K562 (cell line): ENCODE results near the gene GOT1. TPM values are rescaled to one million over a fixed set of nuclear protein-coding genes. Genes with fewer than 3 reads are reported as not detected.

Experiments
- ATAC-seq: fragments of 200-7000 bp; cut with Tn5 transposase; 3 replicates; pipeline ENCODE4 v1.9.1; 2020; ENCODE audit warnings: moderate library complexity
- BruUV-seq: library from RNA; stranded (reverse); fragments of 400-500 nt; replicated peaks from 2 replicates; lab custom pipeline; 2021; lab: Mats Ljungman, UMichigan
- CTCF ChIA-PET: fragments of 300-600 bp; formaldehyde crosslinking; extraction: SDS; loops from one replicate; lab custom pipeline; 2021; ENCODE audit warnings: low intra/inter-chr PET ratio; lab: Yijun Ruan, JAX
- POLR2A ChIA-PET: fragments of 300-600, 350-650 bp; sonication (Branson Sonifier 250); formaldehyde crosslinking; extraction: SDS; loops from one replicate; lab custom pipeline; 2021; ENCODE audit warnings: antibody characterized with exemption, inconsistent platforms; lab: Yijun Ruan, JAX
- DNase-seq, 4 experiments: peaks; one replicate each; pipeline versions ENCODE4 v3.0.0 to v3.0.0-alpha.2; 2011 to 2018; ENCODE audit warnings: low spot score in 3 of 4, mixed read lengths in 3 of 4; ENCODE audit errors: extremely low read depth in 1 of 4
- FAIRE-seq: peaks from 2 replicates; lab custom pipeline; 2011; peaks lifted over from hg19 to GRCh38; lab: Jason Lieb, UNC
- H2AFZ ChIP-seq: 2 replicates; pipeline ENCODE4 v1.6.0; 2011; ENCODE audit warnings: low read depth, low read length, control low read depth, inconsistent platforms
- H3K27ac ChIP-seq: fragments of 200-600 bp; 3 replicates; pipeline ENCODE4 v1.8.0; 2011; ENCODE audit warnings: low read depth, mild to moderate bottlenecking, control low read depth, inconsistent platforms, low read length, moderate library complexity, mixed read lengths; ENCODE audit errors: extremely low read depth
- H3K27me3 ChIP-seq, 2 experiments: fragments of 300-600 bp in 1 of 2; 2 replicates in 1 of 2; 3 replicates in 1 of 2; pipeline versions ENCODE4 v1.6.0 to v1.8.0; 2011; ENCODE audit warnings: inconsistent platforms in 2 of 2, low read length in 2 of 2, mild to moderate bottlenecking in 1 of 2, mixed read lengths in 1 of 2, moderate library complexity in 1 of 2; ENCODE audit not compliant: control insufficient read depth in 2 of 2, insufficient read depth in 2 of 2
- H3K36me3 ChIP-seq: fragments of 300-600 bp; 3 replicates; pipeline ENCODE4 v1.8.0; 2011; ENCODE audit warnings: mild to moderate bottlenecking, low read length, inconsistent platforms; ENCODE audit not compliant: control insufficient read depth, insufficient read depth
- H3K4me1 ChIP-seq, 2 experiments: fragments of 200-600 bp in 1 of 2; replicated peaks in 1 of 2; 2 replicates in 1 of 2; 3 replicates in 1 of 2; pipeline versions ENCODE4 v1.5.1 to v1.8.0; 2011; ENCODE audit warnings: inconsistent platforms in 2 of 2, low read length in 2 of 2, mild to moderate bottlenecking in 1 of 2, mixed read lengths in 1 of 2, moderate library complexity in 1 of 2; ENCODE audit not compliant: control insufficient read depth in 2 of 2, insufficient read depth in 2 of 2
- H3K4me2 ChIP-seq: 2 replicates; pipeline ENCODE4 v1.6.1; 2011; ENCODE audit warnings: low read length, control low read depth, inconsistent platforms, mixed read lengths; ENCODE audit not compliant: insufficient read depth
- H3K4me3 ChIP-seq: fragments of 200-600 bp; sonication (generic), shearing (Covaris generic); 2 replicates; pipeline ENCODE4 v1.5.1; 2016; ENCODE audit warnings: control low read depth, inconsistent platforms
- H3K79me2 ChIP-seq: fragments of 200-600 bp; 3 replicates; pipeline ENCODE4 v1.8.0; 2011; ENCODE audit warnings: low read length, inconsistent platforms; ENCODE audit not compliant: control insufficient read depth, insufficient read depth
- H3K9ac ChIP-seq, 2 experiments: 2 replicates each; pipeline versions ENCODE4 v1.6.0 to v1.6.1; 2011; ENCODE audit warnings: low read depth in 2 of 2, low read length in 2 of 2, control low read depth in 1 of 2, inconsistent platforms in 1 of 2, mild to moderate bottlenecking in 1 of 2, mixed read lengths in 1 of 2; ENCODE audit not compliant: insufficient read depth in 1 of 2
- H3K9me1 ChIP-seq: one replicate; pipeline ENCODE4 v1.6.0; 2011; ENCODE audit warnings: inconsistent platforms, mild to moderate bottlenecking, low read length, moderate library complexity; ENCODE audit not compliant: control insufficient read depth, insufficient read depth
- H3K9me3 ChIP-seq: replicated peaks from 2 replicates; pipeline ENCODE4 v1.5.1; 2011; ENCODE audit warnings: low read depth, low read length, inconsistent platforms; ENCODE audit not compliant: control insufficient read depth, insufficient read depth
- H4K20me1 ChIP-seq: replicated peaks from 2 replicates; pipeline ENCODE4 v1.6.1; 2011; ENCODE audit warnings: low read length, inconsistent platforms, mixed read lengths; ENCODE audit not compliant: control insufficient read depth, insufficient read depth
- HNRNPK ChIP-seq: fragments of 200-400 bp; formaldehyde crosslinking; IDR thresholded peaks from one replicate; pipeline ENCODE4 v1.6.1; 2018; ENCODE audit warnings: mild to moderate bottlenecking, low read depth, low read length; ENCODE audit not compliant: poor library complexity, severe bottlenecking
- NFATC3 ChIP-seq: fragments of 450-650 bp; IDR thresholded peaks from 2 replicates; pipeline ENCODE4 v1.6.1; 2017; ENCODE audit warnings: mild to moderate bottlenecking
- POLR2G ChIP-seq: fragments of 200-400 bp; formaldehyde crosslinking; IDR thresholded peaks from 2 replicates; pipeline ENCODE4 v1.6.1; 2017; ENCODE audit warnings: low read depth, mild to moderate bottlenecking, antibody characterized with exemption, low read length, moderate library complexity
- ZNF584 ChIP-seq: fragments of 200-800 bp; sonication (Bioruptor generic); IDR thresholded peaks from 2 replicates; pipeline ENCODE4 v1.6.1; 2016; ENCODE audit warnings: low read depth, mild to moderate bottlenecking, missing genetic modification characterization, missing compliant biosample characterization
- ZZZ3 ChIP-seq: fragments of 450-650 bp; IDR thresholded peaks from 2 replicates; pipeline ENCODE4 v1.6.1; 2016; ENCODE audit warnings: antibody characterized with exemption, mild to moderate bottlenecking, moderate library complexity
- WGBS: fragments of 100-300 bp; shearing (Covaris generic); methylation state at CpG from one replicate; pipeline ENCODE4 v1.1.6; 2016; ENCODE audit warnings: low coverage, mixed read lengths; ENCODE audit not compliant: insufficient coverage; ENCODE audit errors: missing lambda C conversion rate; 5-methylcytosine and 5-hydroxymethylcytosine counted together
- in situ Hi-C: fragments of 300-500 bp; cut with MboI; formaldehyde crosslinking; loops from 4 replicates; pipeline ENCODE4 v1.15.0; 2018; ENCODE audit warnings: inconsistent platforms, mixed read lengths
- intact Hi-C: fragments of 100-400 bp; cut with micrococcal nuclease; formaldehyde crosslinking; loops from 2 replicates; pipeline ENCODE4 v1.14.2; 2022
- polyA plus RNA-seq, 8 experiments: library from polyadenylated mRNA; depleted of rRNA in 4 of 8; stranded (reverse) in 5 of 8; unstranded in 3 of 8; fragments of >200 nt; fragmentation: Nextera tagmentation in 2 of 8; fragmentation: Illumina TruSeq in 1 of 8; extraction: Ambion mirVana in 2 of 8; extraction: Trizol in 1 of 8; gene quantifications; 2 replicates each; pipeline versions ENCODE4 v1.2.1 to v1.2.3, GENCODE V29; 2011 to 2014; ENCODE audit warnings: inconsistent platforms in 1 of 8, missing spikeins in 1 of 8
- total RNA-seq, 7 experiments: library from RNA; depleted of rRNA in 6 of 7; stranded (reverse); fragments of >200 nt in 6 of 7; fragmentation: Illumina TruSeq in 2 of 7; extraction: Trizol in 2 of 7; gene quantifications; 2 replicates each; pipeline versions ENCODE4 v1.2.1 to v1.2.3, GENCODE V29; 2011 to 2021; ENCODE audit warnings: low replicate concordance in 1 of 7

Gene GOT1
- total and polyA plus RNA-seq, 9 of the 15 experiments (the other 6 are each of a cell fraction or from before 2014, with no cell fraction given): 55.7 to 166 (median 75.4) TPM

DNA sequence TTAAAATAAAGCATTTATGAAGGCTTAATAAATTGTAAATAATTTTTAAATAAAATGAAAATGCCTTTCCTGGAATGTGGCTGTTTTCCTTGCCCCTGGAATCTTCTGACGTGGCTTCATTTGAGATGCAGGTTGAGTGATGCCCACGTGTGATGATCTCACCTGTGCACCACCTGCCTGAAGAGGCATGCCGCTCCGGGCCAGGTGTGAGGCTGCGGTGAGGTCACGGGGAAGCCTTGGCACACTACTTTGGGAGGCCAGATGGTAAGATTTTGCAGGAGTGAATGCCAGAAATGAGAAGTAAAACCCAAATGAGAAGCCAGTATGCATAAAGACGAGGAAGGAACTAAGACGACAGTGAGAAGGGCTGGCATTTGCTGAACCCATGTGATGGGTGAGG lies 36.2 kb downstream of the GOT1 start:
- Histone ChIP-seq H3K27ac (no peak overlapping the region), H3K4me3 (no peak overlapping the region), H3K79me2 (no peaks in the 10 kb centered on the region), H3K9ac (no peak overlapping the region), H2AFZ (no peak overlapping the region), H3K4me1 (no peaks in the 10 kb centered on the region; a peak in 2 of 5 replicates), H3K36me3 (peaks cover 37% of the 10 kb centered on the region; the same call in 2 of the 3 replicates), H3K9me1 (no peaks in the 10 kb centered on the region)
- ATAC-seq (no peak), DNase-seq (no peak)
- CTCF ChIA-PET: no interaction called here
- no TSS peak for BruUV-seq
- in situ Hi-C loops: no loop called here
- 84% methylated on average over 7 of the region's 8 CpGs for WGBS
- TF ChIP-seq POLR2G: peak; percentile 42; the same call in 1 of the 2 replicates
- TF ChIP-seq ZNF584 (CRISPR knock-in tag): no peak
- TF ChIP-seq, all 486 proteins: peak for 1
- FAIRE-seq: no peak
- intact Hi-C loops: loop anchor here (10.0 kb wide), 1 partner anchor 161 kb away; no protein-coding TSS in a partner anchor
- Histone ChIP-seq H3K27me3 (peaks cover 3 to 14% of the 10 kb centered on the region in 2 experiments; a peak in 2 of 5 replicates), H3K9me3 (no peaks in the 10 kb centered on the region), H3K4me2 (no peak overlapping the region), H4K20me1 (no peaks in the 10 kb centered on the region)
- POLR2A ChIA-PET: no interaction called here

DNA sequence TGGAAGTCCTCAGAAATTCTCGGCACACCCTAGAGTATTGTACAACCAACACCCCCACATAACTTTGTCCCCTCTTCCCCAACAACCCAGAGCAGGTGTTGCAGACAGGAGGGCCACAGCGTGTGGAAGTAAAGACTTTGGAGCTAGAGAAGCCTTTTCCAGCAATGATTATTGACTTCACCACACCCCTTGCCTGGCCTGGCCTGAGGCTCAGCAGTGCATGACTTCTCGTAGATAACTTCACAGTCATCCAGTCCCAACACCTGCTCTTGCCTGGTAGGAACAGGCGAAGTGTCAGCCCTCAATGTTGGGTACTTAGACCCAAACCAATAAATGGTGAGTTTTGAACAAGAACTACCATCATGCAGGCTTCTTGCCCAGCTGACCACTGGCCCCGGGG lies 36.7 kb downstream of the GOT1 start:
- Histone ChIP-seq H3K9ac (no peak overlapping the region), H3K4me3 (no peak overlapping the region), H3K9me3 (no peaks in the 10 kb centered on the region), H3K27me3 (peaks cover 5 to 14% of the 10 kb centered on the region in 2 experiments; a peak in 2 of 5 replicates), H3K27ac (no peak overlapping the region), H3K4me2 (no peak overlapping the region), H4K20me1 (no peaks in the 10 kb centered on the region), H2AFZ (no peak overlapping the region), H3K79me2 (no peaks in the 10 kb centered on the region), H3K36me3 (peaks cover 31% of the 10 kb centered on the region; the same call in 2 of the 3 replicates), H3K9me1 (no peaks in the 10 kb centered on the region), H3K4me1 (no peaks in the 10 kb centered on the region; a peak in 2 of 5 replicates)
- ATAC-seq (peak; percentile 51), FAIRE-seq (no peak), DNase-seq (peak in 1 of 4 experiments; percentile 10)
- intact Hi-C loops (loop anchor here (2.0 to 10.0 kb wide), 2 partner anchors 161 to 219 kb away; no protein-coding TSS in a partner anchor), in situ Hi-C loops (no loop called here)
- TF ChIP-seq HNRNPK: no peak
- no peak for TF ChIP-seq ZZZ3
- TF ChIP-seq NFATC3: no peak
- BruUV-seq: no TSS peak
- ChIA-PET CTCF (no interaction called here), POLR2A (no interaction called here)
- 36% methylated on average over 5 of the region's 5 CpGs for WGBS
